Ureter (tissue), 1 donor: ENCODE data around the gene CST3. TPM values are rescaled to one million over a fixed set of nuclear protein-coding genes. Genes with fewer than 3 reads are reported as not detected.
"Not testable (repeated sequence)": the region's sequence is repeated elsewhere in the genome, so short reads cannot be mapped to it uniquely, and the experiment has no call there.

Experiments
- DNase-seq: peaks from one replicate; pipeline ENCODE4 v3.0.0-alpha.2; 2020; ENCODE audit warnings: low spot score
- total RNA-seq: library from RNA; stranded (reverse); gene quantifications from one replicate; pipeline ENCODE4 v1.2.4, GENCODE V29; 2023
- donor health status: DM: yes; HTN: yes; CAD: no.

The CST3 gene
- 544 TPM for total RNA-seq

GRCh38 chr20:23637282-23638221 lies at the start of gene CST3:
CST3 (minus strand) TSS chr20:23637955; CDS start chr20:23637862, 93 bp downstream.
- peak; percentile 93 for DNase-seq

GRCh38 chr20:23686046-23686750 lies 48.4 kb upstream of the CST3 start:
- DNase-seq, result no peak

GRCh38 chr20:23685529-23685896 lies 47.8 kb upstream of the CST3 start:
- DNase-seq, result not testable (repeated sequence)

- no peak for DNase-seq
Observed at GRCh38 chr20:23684261-23684660, 46.5 kb upstream of the CST3 start.

- no peak for DNase-seq
Observed at GRCh38 chr20:23683807-23684206, 46.1 kb upstream of the CST3 start.

- DNase-seq, result no peak
Observed at GRCh38 chr20:23683281-23683680, 45.5 kb upstream of the CST3 start.

GRCh38 chr20:23680146-23680545 lies 42.4 kb upstream of the CST3 start:
- no peak for DNase-seq

- DNase-seq, result no peak
Observed at GRCh38 chr20:23679133-23680092, 41.7 kb upstream of the CST3 start.

- no peak for DNase-seq
Observed at GRCh38 chr20:23673209-23673608, 35.5 kb upstream of the CST3 start.

- no peak for DNase-seq
Observed at GRCh38 chr20:23672158-23672557, 34.4 kb upstream of the CST3 start.

GRCh38 chr20:23671479-23671878 lies 33.7 kb upstream of the CST3 start:
- no peak for DNase-seq

- no peak for DNase-seq
Observed at GRCh38 chr20:23670361-23670760, 32.6 kb upstream of the CST3 start.

- DNase-seq, result no peak
Observed at GRCh38 chr20:23669866-23670265, 32.1 kb upstream of the CST3 start.

GRCh38 chr20:23669327-23669726 lies 31.6 kb upstream of the CST3 start:
- no peak for DNase-seq

GRCh38 chr20:23668477-23668951 lies 30.8 kb upstream of the CST3 start:
- DNase-seq, result peak; percentile 58

GRCh38 chr20:23667666-23668065 lies 29.9 kb upstream of the CST3 start:
- no peak for DNase-seq

- DNase-seq, result no peak
Observed at GRCh38 chr20:23666698-23667097, 28.9 kb upstream of the CST3 start.

- DNase-seq, result no peak
Observed at GRCh38 chr20:23666189-23666588, 28.4 kb upstream of the CST3 start.

- no peak for DNase-seq
Observed at GRCh38 chr20:23664954-23665353, 27.2 kb upstream of the CST3 start.

- DNase-seq, result not testable (repeated sequence)
Observed at GRCh38 chr20:23664046-23664445, 26.3 kb upstream of the CST3 start.

- DNase-seq, result no peak
Observed at GRCh38 chr20:23663180-23663579, 25.4 kb upstream of the CST3 start.
